HepG2 (cell line): ENCODE results near the gene TUBB4A. TPM values are rescaled to one million over a fixed set of nuclear protein-coding genes. Genes with fewer than 3 reads are reported as not detected.

Experiments
- AHR ChIP-seq: IDR thresholded peaks from 2 replicates; pipeline ENCODE4 v1.6.1; 2018; ENCODE audit warnings: missing genetic modification reagents, missing compliant biosample characterization
- DPF2 ChIP-seq: sonication (generic); formaldehyde crosslinking; IDR thresholded peaks from 2 replicates; pipeline ENCODE4 v1.4.0; 2020; ENCODE audit warnings: mild to moderate bottlenecking, low read depth, missing genetic modification reagents, borderline replicate concordance
- EP300 ChIP-seq, 3 experiments: sonication (generic) in 1 of 3; formaldehyde crosslinking in 1 of 3; IDR thresholded peaks; 2 replicates each; pipeline versions ENCODE4 v1.5.1 to v1.6.1; 2011 to 2020; ENCODE audit warnings: low read depth in 2 of 3, low read length in 2 of 3, borderline replicate concordance in 1 of 3, improper control_type of control experiment in 1 of 3, mild to moderate bottlenecking in 1 of 3, missing genetic modification reagents in 1 of 3, moderate library complexity in 1 of 3
- MZF1 ChIP-seq: sonication (generic); formaldehyde crosslinking; IDR thresholded peaks from 2 replicates; pipeline ENCODE4 v1.8.1; 2023; ENCODE audit warnings: mild to moderate bottlenecking, missing genetic modification reagents, borderline replicate concordance
- POGZ ChIP-seq: sonication (generic); formaldehyde crosslinking; IDR thresholded peaks from 2 replicates; pipeline ENCODE4 v1.4.0; 2020; ENCODE audit warnings: mild to moderate bottlenecking, missing genetic modification reagents
- RCOR2 ChIP-seq: IDR thresholded peaks from 2 replicates; pipeline ENCODE4 v1.6.1; 2016; ENCODE audit warnings: missing biosample characterization, missing genetic modification reagents
- TARDBP ChIP-seq: sonication (generic); formaldehyde crosslinking; IDR thresholded peaks from 2 replicates; pipeline ENCODE4 v1.8.0; 2022; ENCODE audit warnings: mild to moderate bottlenecking, missing genetic modification reagents
- TMF1 ChIP-seq: sonication (generic); formaldehyde crosslinking; IDR thresholded peaks from 2 replicates; pipeline ENCODE4 v1.8.1; 2022; ENCODE audit warnings: low read depth, missing genetic modification reagents
- TSC22D2 ChIP-seq: sonication (generic); formaldehyde crosslinking; IDR thresholded peaks from 2 replicates; pipeline ENCODE4 v1.5.1; 2020; ENCODE audit warnings: missing genetic modification reagents, mild to moderate bottlenecking, borderline replicate concordance
- ZNF292 ChIP-seq: sonication (generic); formaldehyde crosslinking; IDR thresholded peaks from 2 replicates; pipeline ENCODE4 v1.8.1; 2022; ENCODE audit warnings: mild to moderate bottlenecking, low read depth, missing genetic modification reagents, borderline replicate concordance
- ZNF781 ChIP-seq: sonication (generic); formaldehyde crosslinking; IDR thresholded peaks from 2 replicates; pipeline ENCODE4 v1.5.1; 2020; ENCODE audit warnings: borderline replicate concordance, mild to moderate bottlenecking, missing genetic modification reagents; ENCODE audit errors: not compliant biosample characterization
- ZNF83 ChIP-seq: sonication (generic); formaldehyde crosslinking; IDR thresholded peaks from 2 replicates; pipeline ENCODE4 v1.4.0; 2020; ENCODE audit warnings: missing genetic modification reagents, mild to moderate bottlenecking, borderline replicate concordance
- polyA plus RNA-seq, 8 experiments: library from polyadenylated mRNA; depleted of rRNA in 3 of 8; stranded (reverse) in 7 of 8; unstranded in 1 of 8; fragments of >200 nt; fragmentation: Illumina TruSeq in 4 of 8; extraction: Trizol in 4 of 8; gene quantifications; 2 replicates each; pipeline versions ENCODE4 v1.2.1 to v1.2.3, GENCODE V29; 2011 to 2016; ENCODE audit warnings: low read depth in 4 of 8, missing spikeins in 1 of 8, mixed read lengths in 1 of 8; ENCODE audit not compliant: insufficient read depth in 1 of 8
- total RNA-seq, 5 experiments: library from RNA; depleted of rRNA; stranded (reverse); fragments of >200 nt; fragmentation: Illumina TruSeq; extraction: Trizol; gene quantifications; 2 replicates each; pipeline ENCODE4 v1.2.3, GENCODE V29; 2016; ENCODE audit warnings: low read depth in 1 of 5
- TF ChIP-seq, protein P1 (sequence below): sonication (generic); formaldehyde crosslinking; IDR thresholded peaks from 2 replicates; pipeline ENCODE4 v1.8.0; 2022; ENCODE audit warnings: mild to moderate bottlenecking, missing genetic modification reagents; ENCODE audit not compliant: insufficient replicate concordance
- TF ChIP-seq, protein P2 (sequence below): sonication (generic); formaldehyde crosslinking; IDR thresholded peaks from 2 replicates; pipeline ENCODE4 v1.4.0; 2020; ENCODE audit warnings: missing genetic modification reagents
- TF ChIP-seq, protein P3 (sequence below): sonication (generic); formaldehyde crosslinking; IDR thresholded peaks from 2 replicates; pipeline ENCODE4 v1.4.0; 2020; ENCODE audit warnings: low read depth, missing genetic modification reagents
- TF ChIP-seq, protein P4 (sequence below): sonication (generic); formaldehyde crosslinking; IDR thresholded peaks from 2 replicates; pipeline ENCODE4 v1.4.0; 2020; ENCODE audit warnings: missing genetic modification reagents
- TF ChIP-seq, protein P5 (sequence below): sonication (generic); formaldehyde crosslinking; IDR thresholded peaks from 2 replicates; pipeline ENCODE4 v1.8.1; 2023; ENCODE audit warnings: missing genetic modification reagents, inconsistent platforms, borderline replicate concordance

Gene TUBB4A
- total and polyA plus RNA-seq, 2 of the 13 experiments (the other 11 are each of a cell fraction or from before 2014, with no cell fraction given) = not detected

DNA sequence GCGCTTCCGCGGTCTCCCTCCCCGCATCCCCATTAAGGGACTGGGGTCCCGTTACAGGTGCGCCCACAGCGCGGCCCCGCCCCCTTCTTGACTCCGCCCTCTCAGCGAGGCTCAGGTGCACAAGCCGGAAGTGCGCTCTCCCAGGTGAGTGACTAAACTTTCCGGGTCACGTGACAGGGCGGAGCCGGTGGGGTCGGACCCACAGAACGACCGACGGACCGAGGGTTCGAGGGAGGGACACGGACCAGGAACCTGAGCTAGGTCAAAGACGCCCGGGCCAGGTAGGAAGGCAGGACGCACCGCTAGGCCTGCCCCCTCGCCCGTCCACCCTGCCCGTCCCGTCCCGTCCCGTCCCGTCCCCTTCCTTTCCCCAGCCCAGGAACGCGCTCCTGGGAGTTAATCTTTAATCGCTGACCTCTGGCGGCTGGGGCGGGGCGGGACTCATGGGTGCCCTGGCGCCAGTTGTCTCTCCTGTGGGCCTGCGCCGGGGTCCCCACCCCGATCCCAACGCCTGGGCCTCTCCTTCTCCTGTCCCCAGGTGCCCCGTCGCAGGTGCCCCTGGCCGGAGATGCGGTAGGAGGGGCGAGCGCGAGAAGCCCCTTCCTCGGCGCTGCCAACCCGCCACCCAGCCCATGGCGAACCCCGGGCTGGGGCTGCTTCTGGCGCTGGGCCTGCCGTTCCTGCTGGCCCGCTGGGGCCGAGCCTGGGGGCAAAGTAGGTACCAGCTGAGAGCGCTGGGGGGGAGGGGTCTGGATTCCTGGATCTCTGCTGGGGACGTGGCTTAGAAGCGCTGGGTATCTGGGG, 37.8 kb downstream of the TUBB4A start, which contains the start of gene CRB3 (continued):
- TF ChIP-seq EP300 (IDR thresholded peaks at IDR 0.05; ENCODE audit: low read depth in 2 of 2, low read length in 2 of 2) (no peak), EP300 (CRISPR knock-in tag; IDR thresholded peaks at IDR 0.05; ENCODE audit: borderline replicate concordance) (no peak), TARDBP (CRISPR knock-in tag) (peak; percentile 83), ZNF781 (no peak), TSC22D2 (no peak), MZF1 (CRISPR knock-in tag) (no peak), ZNF83 (CRISPR knock-in tag) (0 out of 2 replicates have a peak, but pooled peaks have one; percentile 44), ZNF292 (no peak), AHR (no peak), POGZ (CRISPR knock-in tag) (no peak; the same call in 1 of the 2 replicates), DPF2 (CRISPR knock-in tag) (no peak), TMF1 (CRISPR knock-in tag) (0 out of 2 replicates have a peak, but pooled peaks have one; percentile 15), RCOR2 (no peak)
- TF ChIP-seq, protein P1, sequence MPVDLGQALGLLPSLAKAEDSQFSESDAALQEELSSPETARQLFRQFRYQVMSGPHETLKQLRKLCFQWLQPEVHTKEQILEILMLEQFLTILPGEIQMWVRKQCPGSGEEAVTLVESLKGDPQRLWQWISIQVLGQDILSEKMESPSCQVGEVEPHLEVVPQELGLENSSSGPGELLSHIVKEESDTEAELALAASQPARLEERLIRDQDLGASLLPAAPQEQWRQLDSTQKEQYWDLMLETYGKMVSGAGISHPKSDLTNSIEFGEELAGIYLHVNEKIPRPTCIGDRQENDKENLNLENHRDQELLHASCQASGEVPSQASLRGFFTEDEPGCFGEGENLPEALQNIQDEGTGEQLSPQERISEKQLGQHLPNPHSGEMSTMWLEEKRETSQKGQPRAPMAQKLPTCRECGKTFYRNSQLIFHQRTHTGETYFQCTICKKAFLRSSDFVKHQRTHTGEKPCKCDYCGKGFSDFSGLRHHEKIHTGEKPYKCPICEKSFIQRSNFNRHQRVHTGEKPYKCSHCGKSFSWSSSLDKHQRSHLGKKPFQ (CRISPR knock-in tag) = peak; percentile 74
- TF ChIP-seq, protein P2, sequence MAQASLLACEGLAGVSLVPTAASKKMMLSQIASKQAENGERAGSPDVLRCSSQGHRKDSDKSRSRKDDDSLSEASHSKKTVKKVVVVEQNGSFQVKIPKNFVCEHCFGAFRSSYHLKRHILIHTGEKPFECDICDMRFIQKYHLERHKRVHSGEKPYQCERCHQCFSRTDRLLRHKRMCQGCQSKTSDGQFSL = no peak
- TF ChIP-seq, protein P3, sequence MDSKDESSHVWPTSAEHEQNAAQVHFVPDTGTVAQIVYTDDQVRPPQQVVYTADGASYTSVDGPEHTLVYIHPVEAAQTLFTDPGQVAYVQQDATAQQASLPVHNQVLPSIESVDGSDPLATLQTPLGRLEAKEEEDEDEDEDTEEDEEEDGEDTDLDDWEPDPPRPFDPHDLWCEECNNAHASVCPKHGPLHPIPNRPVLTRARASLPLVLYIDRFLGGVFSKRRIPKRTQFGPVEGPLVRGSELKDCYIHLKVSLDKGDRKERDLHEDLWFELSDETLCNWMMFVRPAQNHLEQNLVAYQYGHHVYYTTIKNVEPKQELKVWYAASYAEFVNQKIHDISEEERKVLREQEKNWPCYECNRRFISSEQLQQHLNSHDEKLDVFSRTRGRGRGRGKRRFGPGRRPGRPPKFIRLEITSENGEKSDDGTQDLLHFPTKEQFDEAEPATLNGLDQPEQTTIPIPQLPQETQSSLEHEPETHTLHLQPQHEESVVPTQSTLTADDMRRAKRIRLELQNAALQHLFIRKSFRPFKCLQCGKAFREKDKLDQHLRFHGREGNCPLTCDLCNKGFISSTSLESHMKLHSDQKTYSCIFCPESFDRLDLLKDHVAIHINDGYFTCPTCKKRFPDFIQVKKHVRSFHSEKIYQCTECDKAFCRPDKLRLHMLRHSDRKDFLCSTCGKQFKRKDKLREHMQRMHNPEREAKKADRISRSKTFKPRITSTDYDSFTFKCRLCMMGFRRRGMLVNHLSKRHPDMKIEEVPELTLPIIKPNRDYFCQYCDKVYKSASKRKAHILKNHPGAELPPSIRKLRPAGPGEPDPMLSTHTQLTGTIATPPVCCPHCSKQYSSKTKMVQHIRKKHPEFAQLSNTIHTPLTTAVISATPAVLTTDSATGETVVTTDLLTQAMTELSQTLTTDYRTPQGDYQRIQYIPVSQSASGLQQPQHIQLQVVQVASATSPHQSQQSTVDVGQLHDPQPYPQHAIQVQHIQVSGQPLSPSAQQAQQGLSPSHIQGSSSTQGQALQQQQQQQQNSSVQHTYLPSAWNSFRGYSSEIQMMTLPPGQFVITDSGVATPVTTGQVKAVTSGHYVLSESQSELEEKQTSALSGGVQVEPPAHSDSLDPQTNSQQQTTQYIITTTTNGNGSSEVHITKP = no peak
- TF ChIP-seq, protein P4, sequence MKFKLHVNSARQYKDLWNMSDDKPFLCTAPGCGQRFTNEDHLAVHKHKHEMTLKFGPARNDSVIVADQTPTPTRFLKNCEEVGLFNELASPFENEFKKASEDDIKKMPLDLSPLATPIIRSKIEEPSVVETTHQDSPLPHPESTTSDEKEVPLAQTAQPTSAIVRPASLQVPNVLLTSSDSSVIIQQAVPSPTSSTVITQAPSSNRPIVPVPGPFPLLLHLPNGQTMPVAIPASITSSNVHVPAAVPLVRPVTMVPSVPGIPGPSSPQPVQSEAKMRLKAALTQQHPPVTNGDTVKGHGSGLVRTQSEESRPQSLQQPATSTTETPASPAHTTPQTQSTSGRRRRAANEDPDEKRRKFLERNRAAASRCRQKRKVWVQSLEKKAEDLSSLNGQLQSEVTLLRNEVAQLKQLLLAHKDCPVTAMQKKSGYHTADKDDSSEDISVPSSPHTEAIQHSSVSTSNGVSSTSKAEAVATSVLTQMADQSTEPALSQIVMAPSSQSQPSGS (CRISPR knock-in tag) = 0 out of 2 replicates have a peak, but pooled peaks have one; percentile 19
- TF ChIP-seq, protein P5, sequence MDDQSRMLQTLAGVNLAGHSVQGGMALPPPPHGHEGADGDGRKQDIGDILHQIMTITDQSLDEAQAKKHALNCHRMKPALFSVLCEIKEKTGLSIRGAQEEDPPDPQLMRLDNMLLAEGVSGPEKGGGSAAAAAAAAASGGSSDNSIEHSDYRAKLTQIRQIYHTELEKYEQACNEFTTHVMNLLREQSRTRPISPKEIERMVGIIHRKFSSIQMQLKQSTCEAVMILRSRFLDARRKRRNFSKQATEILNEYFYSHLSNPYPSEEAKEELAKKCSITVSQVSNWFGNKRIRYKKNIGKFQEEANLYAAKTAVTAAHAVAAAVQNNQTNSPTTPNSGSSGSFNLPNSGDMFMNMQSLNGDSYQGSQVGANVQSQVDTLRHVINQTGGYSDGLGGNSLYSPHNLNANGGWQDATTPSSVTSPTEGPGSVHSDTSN = no peak
